Neural cell (in vitro differentiated cells): Measurements from ENCODE around the gene ATP1A2. TPM values are rescaled to one million over a fixed set of nuclear protein-coding genes. Genes with fewer than 3 reads are reported as not detected.

ENCODE experiments used
- H2AFZ ChIP-seq: fragments of 200-600, 300-800 bp; sonication (generic), shearing (Covaris generic); 2 replicates; pipeline ENCODE4 v1.6.0; 2014; ENCODE audit warnings: low read depth, mild to moderate bottlenecking, antibody characterized with exemption, low read length, moderate library complexity
- H3F3A ChIP-seq: fragments of 200-600 bp; shearing (Covaris generic); 2 replicates; pipeline ENCODE4 v1.6.1; 2016; ENCODE audit warnings: mild to moderate bottlenecking, moderate library complexity, mixed read lengths, antibody characterized with exemption, low read length; ENCODE audit not compliant: insufficient read depth, poor library complexity, severe bottlenecking
- H3K27ac ChIP-seq: fragments of 200-600, 300-800 bp; sonication (generic), shearing (Covaris generic); 2 replicates; pipeline ENCODE4 v1.5.1; 2014; ENCODE audit warnings: mild to moderate bottlenecking, low read length, moderate library complexity
- H3K27me3 ChIP-seq: fragments of 300-800, 200-600 bp; sonication (generic), shearing (Covaris generic); 2 replicates; pipeline ENCODE4 v1.6.0; 2014; ENCODE audit warnings: mild to moderate bottlenecking, low read depth, low read length, moderate library complexity; ENCODE audit not compliant: insufficient read depth
- H3K36me3 ChIP-seq: fragments of 300-800, 200-600 bp; sonication (generic), shearing (Covaris generic); 2 replicates; pipeline ENCODE4 v1.5.1; 2014; ENCODE audit warnings: mild to moderate bottlenecking, antibody characterized with exemption, low read length, moderate library complexity; ENCODE audit not compliant: insufficient read depth
- H3K4me2 ChIP-seq: fragments of 300-800, 200-600 bp; sonication (generic), shearing (Covaris generic); 2 replicates; pipeline ENCODE4 v1.6.0; 2014; ENCODE audit warnings: mild to moderate bottlenecking, low read length
- H3K4me3 ChIP-seq: fragments of 300-800, 200-600 bp; sonication (generic), shearing (Covaris generic); 2 replicates; pipeline ENCODE4 v1.5.1; 2014; ENCODE audit warnings: mild to moderate bottlenecking, low read length, moderate library complexity
- H3K79me2 ChIP-seq: fragments of 200-600 bp; shearing (Covaris generic); replicated peaks from 2 replicates; pipeline ENCODE4 v1.6.0; 2014; ENCODE audit warnings: mild to moderate bottlenecking, low read length, moderate library complexity; ENCODE audit not compliant: insufficient read depth
- H3K9ac ChIP-seq: fragments of 300-800, 200-600 bp; sonication (generic), shearing (Covaris generic); 2 replicates; pipeline ENCODE4 v1.6.1; 2016; ENCODE audit warnings: mild to moderate bottlenecking, low read length, mixed read lengths
- H3K9me2 ChIP-seq: fragments of 200-600 bp; shearing (Covaris generic); 2 replicates; pipeline ENCODE4 v1.6.1; 2016; ENCODE audit warnings: mild to moderate bottlenecking, low read length, mixed read lengths; ENCODE audit not compliant: insufficient read depth
- H3K9me3 ChIP-seq: fragments of 200-600, 300-800 bp; sonication (generic), shearing (Covaris generic); 2 replicates; pipeline ENCODE4 v1.6.1; 2016; ENCODE audit warnings: mild to moderate bottlenecking, mixed run types, low read length, moderate library complexity, mixed read lengths
- H4K20me1 ChIP-seq: fragments of 200-600 bp; shearing (Covaris generic); 2 replicates; pipeline ENCODE4 v1.6.1; 2016; ENCODE audit warnings: mild to moderate bottlenecking, mixed run types; ENCODE audit not compliant: insufficient read depth
- EP300 ChIP-seq: fragments of 450-650 bp; conservative IDR thresholded peaks from 2 replicates; pipeline ENCODE4 v1.6.1; 2014; ENCODE audit warnings: antibody characterized with exemption, mild to moderate bottlenecking, moderate library complexity; ENCODE audit not compliant: poor library complexity, severe bottlenecking
- EZH2 ChIP-seq: fragments of 200-600, 300-800 bp; shearing (Covaris generic), sonication (generic); IDR thresholded peaks from 2 replicates; pipeline ENCODE4 v1.6.1; 2014; ENCODE audit warnings: antibody characterized with exemption, low read length, borderline replicate concordance, mild to moderate bottlenecking; ENCODE audit not compliant: insufficient read depth, poor library complexity, severe bottlenecking
- MXI1 ChIP-seq: fragments of 450-650 bp; conservative IDR thresholded peaks from 2 replicates; pipeline ENCODE4 v1.6.1; 2014; ENCODE audit warnings: antibody characterized with exemption, mild to moderate bottlenecking; ENCODE audit not compliant: poor library complexity, severe bottlenecking
- POLR2AphosphoS5 ChIP-seq: IDR thresholded peaks from 2 replicates; pipeline ENCODE4 v1.6.1; 2012
- RAD21 ChIP-seq: fragments of 450-650 bp; conservative IDR thresholded peaks from 2 replicates; pipeline ENCODE4 v1.6.1; 2014; ENCODE audit warnings: antibody characterized with exemption, mild to moderate bottlenecking, moderate library complexity
- SMC3 ChIP-seq: fragments of 450-650 bp; conservative IDR thresholded peaks from 2 replicates; pipeline ENCODE4 v1.6.1; 2014; ENCODE audit warnings: antibody characterized with exemption, mild to moderate bottlenecking, moderate library complexity; ENCODE audit not compliant: poor library complexity
- TAF1 ChIP-seq: IDR thresholded peaks from 2 replicates; pipeline ENCODE4 v1.6.1; 2012; ENCODE audit warnings: low read depth
- polyA plus RNA-seq: library from polyadenylated mRNA; depleted of rRNA; stranded (reverse); fragments of >200 nt; gene quantifications from 2 replicates; pipeline ENCODE4 v1.2.3, GENCODE V29; 2014
- TF ChIP-seq, protein P1 (sequence below): fragments of 450-650 bp; IDR thresholded peaks from 2 replicates; pipeline ENCODE4 v1.5.1; 2014; ENCODE audit warnings: antibody characterized with exemption, mild to moderate bottlenecking, moderate library complexity; ENCODE audit not compliant: poor library complexity, severe bottlenecking
- TF ChIP-seq, protein P2 (sequence below): IDR thresholded peaks from 2 replicates; pipeline ENCODE4 v1.6.1; 2012; ENCODE audit warnings: borderline replicate concordance

ATP1A2 gene
- polyA plus RNA-seq, 1 donor from 2014 or later = 0.12 TPM

DNA sequence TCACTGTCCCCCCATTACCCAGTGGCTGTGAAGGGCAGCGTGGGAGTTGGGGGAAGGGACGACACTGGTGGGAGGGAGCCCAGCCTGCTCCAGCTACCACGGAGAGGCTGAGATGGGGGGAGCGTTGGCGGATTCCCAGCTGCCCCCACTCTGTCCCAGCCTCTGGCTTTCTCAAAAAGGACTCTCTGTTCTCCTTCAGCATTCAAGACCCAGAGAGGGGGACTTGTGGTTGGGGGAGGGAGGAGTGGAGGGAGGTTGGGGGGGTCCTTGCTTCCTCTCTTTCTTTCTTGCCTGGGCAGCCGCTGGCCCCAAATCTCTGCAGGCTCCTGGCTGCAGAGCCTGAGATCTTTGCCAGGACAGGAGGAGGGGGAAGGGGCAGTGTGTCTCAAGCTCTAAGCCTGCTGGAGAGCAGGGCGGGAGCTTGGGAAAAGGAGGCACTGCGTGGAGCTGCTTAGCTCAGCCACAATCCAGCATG, 2.2 kb downstream of the ATP1A2 start:
- Histone ChIP-seq H3K9me3 (no peaks in the 10 kb centered on the region), H4K20me1 (no peaks in the 10 kb centered on the region), H3K36me3 (no peaks in the 10 kb centered on the region), H3K27me3 (no peaks in the 10 kb centered on the region), H3K4me2 (no peak overlapping the region), H3K4me3 (no peak overlapping the region), H2AFZ (no peak overlapping the region), H3K9ac (no peak overlapping the region), H3K79me2 (no peaks in the 10 kb centered on the region), H3K27ac (no peak overlapping the region), H3K9me2 (no peaks in the 10 kb centered on the region), H3F3A (no peaks in the 10 kb centered on the region)
- TF ChIP-seq TAF1 (no peak), EP300 (no peak), RAD21 (no peak), MXI1 (no peak), POLR2AphosphoS5 (no peak), SMC3 (no peak), EZH2 (no peak)
- TF ChIP-seq, protein P1, sequence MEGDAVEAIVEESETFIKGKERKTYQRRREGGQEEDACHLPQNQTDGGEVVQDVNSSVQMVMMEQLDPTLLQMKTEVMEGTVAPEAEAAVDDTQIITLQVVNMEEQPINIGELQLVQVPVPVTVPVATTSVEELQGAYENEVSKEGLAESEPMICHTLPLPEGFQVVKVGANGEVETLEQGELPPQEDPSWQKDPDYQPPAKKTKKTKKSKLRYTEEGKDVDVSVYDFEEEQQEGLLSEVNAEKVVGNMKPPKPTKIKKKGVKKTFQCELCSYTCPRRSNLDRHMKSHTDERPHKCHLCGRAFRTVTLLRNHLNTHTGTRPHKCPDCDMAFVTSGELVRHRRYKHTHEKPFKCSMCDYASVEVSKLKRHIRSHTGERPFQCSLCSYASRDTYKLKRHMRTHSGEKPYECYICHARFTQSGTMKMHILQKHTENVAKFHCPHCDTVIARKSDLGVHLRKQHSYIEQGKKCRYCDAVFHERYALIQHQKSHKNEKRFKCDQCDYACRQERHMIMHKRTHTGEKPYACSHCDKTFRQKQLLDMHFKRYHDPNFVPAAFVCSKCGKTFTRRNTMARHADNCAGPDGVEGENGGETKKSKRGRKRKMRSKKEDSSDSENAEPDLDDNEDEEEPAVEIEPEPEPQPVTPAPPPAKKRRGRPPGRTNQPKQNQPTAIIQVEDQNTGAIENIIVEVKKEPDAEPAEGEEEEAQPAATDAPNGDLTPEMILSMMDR = no peak
- TF ChIP-seq, protein P2, sequence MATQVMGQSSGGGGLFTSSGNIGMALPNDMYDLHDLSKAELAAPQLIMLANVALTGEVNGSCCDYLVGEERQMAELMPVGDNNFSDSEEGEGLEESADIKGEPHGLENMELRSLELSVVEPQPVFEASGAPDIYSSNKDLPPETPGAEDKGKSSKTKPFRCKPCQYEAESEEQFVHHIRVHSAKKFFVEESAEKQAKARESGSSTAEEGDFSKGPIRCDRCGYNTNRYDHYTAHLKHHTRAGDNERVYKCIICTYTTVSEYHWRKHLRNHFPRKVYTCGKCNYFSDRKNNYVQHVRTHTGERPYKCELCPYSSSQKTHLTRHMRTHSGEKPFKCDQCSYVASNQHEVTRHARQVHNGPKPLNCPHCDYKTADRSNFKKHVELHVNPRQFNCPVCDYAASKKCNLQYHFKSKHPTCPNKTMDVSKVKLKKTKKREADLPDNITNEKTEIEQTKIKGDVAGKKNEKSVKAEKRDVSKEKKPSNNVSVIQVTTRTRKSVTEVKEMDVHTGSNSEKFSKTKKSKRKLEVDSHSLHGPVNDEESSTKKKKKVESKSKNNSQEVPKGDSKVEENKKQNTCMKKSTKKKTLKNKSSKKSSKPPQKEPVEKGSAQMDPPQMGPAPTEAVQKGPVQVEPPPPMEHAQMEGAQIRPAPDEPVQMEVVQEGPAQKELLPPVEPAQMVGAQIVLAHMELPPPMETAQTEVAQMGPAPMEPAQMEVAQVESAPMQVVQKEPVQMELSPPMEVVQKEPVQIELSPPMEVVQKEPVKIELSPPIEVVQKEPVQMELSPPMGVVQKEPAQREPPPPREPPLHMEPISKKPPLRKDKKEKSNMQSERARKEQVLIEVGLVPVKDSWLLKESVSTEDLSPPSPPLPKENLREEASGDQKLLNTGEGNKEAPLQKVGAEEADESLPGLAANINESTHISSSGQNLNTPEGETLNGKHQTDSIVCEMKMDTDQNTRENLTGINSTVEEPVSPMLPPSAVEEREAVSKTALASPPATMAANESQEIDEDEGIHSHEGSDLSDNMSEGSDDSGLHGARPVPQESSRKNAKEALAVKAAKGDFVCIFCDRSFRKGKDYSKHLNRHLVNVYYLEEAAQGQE = no peak

- no peak overlapping the region for H3K27ac ChIP-seq
- H3F3A ChIP-seq = no peaks in the 10 kb centered on the region
- no peaks in the 10 kb centered on the region for H3K9me3 ChIP-seq
- no peak overlapping the region for H3K4me2 ChIP-seq
- no peaks in the 10 kb centered on the region for H3K79me2 ChIP-seq
- no peak overlapping the region for H3K9ac ChIP-seq
- H3K27me3 ChIP-seq = no peaks in the 10 kb centered on the region
- TF ChIP-seq POLR2AphosphoS5 (no peak), MXI1 (no peak), SMC3 (no peak), EP300 (no peak), TAF1 (no peak), RAD21 (no peak), EZH2 (no peak)
- TF ChIP-seq, protein P1 = no peak
- TF ChIP-seq, protein P2 = no peak
- no peaks in the 10 kb centered on the region for H4K20me1 ChIP-seq
- no peaks in the 10 kb centered on the region for H3K9me2 ChIP-seq
- H3K36me3 ChIP-seq = no peaks in the 10 kb centered on the region
- no peak overlapping the region for H3K4me3 ChIP-seq
- H2AFZ ChIP-seq = no peak overlapping the region
Measured at GRCh38 chr1:160118928-160119327, 3.4 kb downstream of the ATP1A2 start.
